Stimulated activated CD8-positive, alpha-beta memory T cell treated with anti-CD3 and anti-CD28 coated beads, Interleukin-4, amount 100 ng/mL, for 48 hours (primary cell): ENCODE measurements around the gene ZNF746.
"Not testable (repeated sequence)": the region's sequence is repeated elsewhere in the genome, so short reads cannot be mapped to it uniquely, and the experiment has no call there.

Experiments
- DNase-seq: peaks from one replicate; pipeline ENCODE4 v3.0.0-alpha.2; 2020

The ZNF746 gene

GRCh38 chr7:149457766-149458165, 39.8 kb downstream of the ZNF746 start:
- DNase-seq: no peak

GRCh38 chr7:149456506-149457421, 40.8 kb downstream of the ZNF746 start:
- DNase-seq: no peak

GRCh38 chr7:149455175-149455950, 42.2 kb downstream of the ZNF746 start:
- DNase-seq: no peak

GRCh38 chr7:149454750-149455149, 42.9 kb downstream of the ZNF746 start:
- no peak for DNase-seq

GRCh38 chr7:149454006-149454405, 43.6 kb downstream of the ZNF746 start:
- no peak for DNase-seq

- no peak for DNase-seq
Observed at GRCh38 chr7:149450821-149451220, 46.8 kb downstream of the ZNF746 start.

- no peak for DNase-seq
Observed at GRCh38 chr7:149449897-149450296, 47.7 kb downstream of the ZNF746 start.

GRCh38 chr7:149448961-149449360, 48.6 kb downstream of the ZNF746 start:
- no peak for DNase-seq

GRCh38 chr7:149446026-149446425, 51.6 kb downstream of the ZNF746 start:
- DNase-seq: not testable (repeated sequence)

GRCh38 chr7:149444287-149444686, 53.3 kb downstream of the ZNF746 start:
- DNase-seq: no peak

GRCh38 chr7:149443523-149443922, 54.1 kb downstream of the ZNF746 start:
- DNase-seq: no peak

GRCh38 chr7:149442924-149443323, 54.7 kb downstream of the ZNF746 start:
- DNase-seq: no peak

- DNase-seq: no peak
Observed at GRCh38 chr7:149440222-149440621, 57.4 kb downstream of the ZNF746 start.

- no peak for DNase-seq
Observed at GRCh38 chr7:149436358-149436757, 61.3 kb downstream of the ZNF746 start.

GRCh38 chr7:149433124-149433523, 64.5 kb downstream of the ZNF746 start:
- no peak for DNase-seq

GRCh38 chr7:149432121-149432691, 65.4 kb downstream of the ZNF746 start:
- no peak for DNase-seq

GRCh38 chr7:149431486-149432120, 66.0 kb downstream of the ZNF746 start:
- no peak for DNase-seq

GRCh38 chr7:149430192-149430591, 67.4 kb downstream of the ZNF746 start:
- no peak for DNase-seq

- DNase-seq: no peak
Observed at GRCh38 chr7:149427893-149428292, 69.7 kb downstream of the ZNF746 start.

- no peak for DNase-seq
Observed at GRCh38 chr7:149427096-149427680, 70.4 kb downstream of the ZNF746 start.

- DNase-seq: no peak
Observed at GRCh38 chr7:149423449-149424110, 74.0 kb downstream of the ZNF746 start.

- DNase-seq: peak; percentile 56
Observed at GRCh38 chr7:149422914-149423301, 74.7 kb downstream of the ZNF746 start.
